SH-SY5Y (cell line): ENCODE data around the gene TRPV6.

Experiments used
- GATA2 ChIP-seq: IDR thresholded peaks from 2 replicates; pipeline ENCODE4 v1.6.1; 2011; ENCODE audit warnings: mild to moderate bottlenecking, low read depth, low read length
- GATA3 ChIP-seq: IDR thresholded peaks from 2 replicates; pipeline ENCODE4 v1.6.1; 2011; ENCODE audit warnings: low read depth, mild to moderate bottlenecking, low read length, moderate library complexity

TRPV6 gene

DNA sequence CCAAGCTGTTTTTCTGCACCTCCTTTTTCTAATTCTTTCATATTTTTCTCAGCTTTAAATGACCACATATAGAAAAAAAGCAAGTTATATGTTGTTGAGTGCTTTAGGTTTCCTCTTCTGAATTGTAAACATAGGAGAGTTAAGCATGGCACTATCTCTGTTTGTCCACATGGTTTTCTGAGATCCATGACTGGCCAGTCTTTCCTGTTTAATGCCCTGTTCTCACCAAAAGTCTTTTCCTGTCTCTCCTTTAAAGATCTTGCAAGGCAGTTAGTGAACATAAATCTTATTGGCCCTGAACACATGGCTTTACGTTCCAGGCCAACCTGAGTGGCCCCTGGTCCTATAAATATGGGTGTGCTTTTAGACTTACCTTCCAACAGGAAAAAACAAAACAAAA is 28.6 kb upstream of the TRPV6 start:
- no peak for TF ChIP-seq GATA2
- TF ChIP-seq GATA3, result no peak

GRCh38 chr7:142913566-142913965 is 28.0 kb upstream of the TRPV6 start:
- TF ChIP-seq GATA2, result no peak
- TF ChIP-seq GATA3, result no peak

DNA sequence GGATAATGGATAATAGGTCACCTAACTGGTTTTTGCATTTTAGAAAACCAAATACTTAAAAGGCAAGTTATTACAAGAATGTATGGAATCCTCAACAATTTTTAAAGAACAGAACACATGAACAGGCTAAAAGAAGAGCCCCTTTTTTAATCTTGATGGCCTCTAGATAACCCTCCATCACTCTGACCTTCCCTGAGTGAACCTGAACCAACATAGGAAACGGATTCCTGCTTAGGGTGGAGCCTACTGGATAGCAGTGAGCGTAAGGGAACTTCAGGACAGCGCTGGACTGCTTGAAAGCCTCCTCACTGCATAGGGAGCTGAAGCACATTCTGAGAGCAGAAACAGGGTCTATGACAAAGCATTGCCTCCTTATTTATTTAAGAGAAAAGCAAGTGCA is 27.5 kb upstream of the TRPV6 start:
- TF ChIP-seq GATA2 (no peak), GATA3 (no peak)

GRCh38 chr7:142910481-142910880 is 24.9 kb upstream of the TRPV6 start:
- TF ChIP-seq GATA3 (no peak), GATA2 (no peak)

DNA sequence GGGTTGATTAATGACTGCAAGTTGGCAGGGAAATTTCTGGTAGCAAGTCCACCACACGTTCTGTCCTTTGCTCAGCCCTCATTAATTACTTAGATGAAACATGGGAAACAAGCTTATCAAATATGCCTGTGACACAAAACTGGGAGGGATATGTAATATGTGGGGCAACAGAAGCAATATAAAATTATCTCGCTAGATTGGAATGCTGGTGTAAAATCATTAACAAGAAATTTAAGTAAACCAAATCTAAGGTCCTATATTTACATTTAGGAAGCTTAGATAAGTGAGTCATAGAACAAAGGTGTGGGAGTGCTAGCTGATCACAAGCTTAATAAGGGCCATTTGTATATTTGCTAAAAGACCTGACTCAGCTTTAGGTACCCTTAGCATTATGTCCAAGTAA is 24.5 kb upstream of the TRPV6 start:
- no peak for TF ChIP-seq GATA2
- TF ChIP-seq GATA3, result no peak

DNA sequence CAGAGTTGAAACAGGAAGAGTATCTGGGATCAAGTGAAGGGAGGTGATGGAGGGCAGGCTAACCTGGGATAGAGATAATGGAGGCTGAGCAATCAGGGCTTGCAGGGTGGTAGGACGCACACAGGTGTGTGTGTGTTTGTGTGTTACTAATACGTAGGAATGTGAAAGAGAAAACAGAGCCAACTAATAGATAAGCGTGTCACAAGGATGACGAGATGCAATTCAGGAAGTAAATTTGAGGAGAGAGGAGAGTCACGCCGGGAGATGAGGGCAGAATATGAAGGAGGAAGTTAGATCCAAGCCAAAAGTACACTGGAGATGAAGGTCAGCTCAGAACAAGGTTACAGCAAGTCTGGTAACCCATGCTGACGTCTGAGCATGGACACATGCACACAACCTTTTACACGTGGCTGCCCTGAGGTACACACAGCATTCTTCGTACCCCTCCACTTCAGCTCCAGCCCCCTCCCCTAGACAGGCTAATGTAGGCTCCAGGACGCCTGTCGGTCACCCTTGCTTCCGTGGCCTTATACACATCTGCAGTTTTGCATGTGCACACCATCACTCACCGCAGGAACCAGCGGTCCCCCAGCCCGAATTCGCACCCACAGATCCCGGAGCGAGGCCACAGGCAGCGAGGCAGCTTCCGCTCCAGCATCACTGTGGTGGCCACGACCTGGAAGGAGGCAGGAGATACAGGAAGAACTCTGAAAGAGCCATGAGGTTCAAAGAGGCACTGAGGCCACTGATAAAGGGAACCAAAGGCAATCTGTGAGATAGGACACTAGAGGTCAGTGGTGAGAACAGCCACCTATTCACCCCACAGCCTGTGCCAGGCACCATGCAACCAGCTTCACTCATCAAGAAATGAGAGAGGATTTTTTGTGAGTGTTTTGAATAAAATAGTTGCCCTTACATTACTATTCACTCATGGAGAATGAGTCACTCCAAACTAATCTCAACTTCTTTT is 23.7 kb upstream of the TRPV6 start:
- no peak for TF ChIP-seq GATA2
- no peak for TF ChIP-seq GATA3

DNA sequence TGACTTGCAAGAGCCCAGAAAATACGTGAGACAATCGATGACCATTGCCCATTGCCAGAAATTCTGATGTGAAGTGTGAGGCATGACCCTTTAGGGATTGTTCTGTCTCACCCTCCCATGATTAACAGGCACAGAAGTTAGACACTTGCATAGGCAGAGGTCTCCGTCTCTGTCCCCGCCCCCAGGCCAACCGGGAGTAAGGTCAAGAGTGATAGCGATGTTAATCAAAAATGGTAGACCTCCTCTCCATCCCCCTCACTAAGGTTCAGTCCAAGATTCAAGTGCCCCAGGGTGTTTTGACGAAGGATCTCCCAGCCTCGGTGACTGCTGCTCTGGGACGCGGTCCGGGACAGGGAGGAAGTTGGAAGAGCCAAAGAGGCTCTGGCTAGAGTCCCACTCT is 22.7 kb upstream of the TRPV6 start:
- TF ChIP-seq GATA3 (no peak), GATA2 (no peak)

DNA sequence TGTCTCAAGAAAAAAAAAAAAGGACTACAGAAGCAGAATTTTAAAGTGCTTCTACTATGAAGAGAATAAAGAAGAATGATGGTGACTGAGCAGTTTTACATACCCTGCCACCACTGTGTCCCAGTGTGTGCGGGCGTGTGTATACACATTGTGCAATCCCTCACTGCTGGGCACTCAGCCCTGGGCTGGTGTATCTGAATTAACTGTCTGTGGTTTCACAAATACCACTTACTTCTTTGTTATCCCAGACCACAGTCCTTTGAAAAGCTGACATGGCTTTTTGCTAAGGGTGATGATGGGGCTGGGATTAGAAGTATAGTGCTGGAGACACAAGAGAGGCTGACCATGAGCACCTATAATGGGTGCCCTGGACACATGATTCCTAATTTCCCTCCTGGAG is 21.1 kb upstream of the TRPV6 start:
- TF ChIP-seq GATA2 (no peak), GATA3 (no peak)

DNA sequence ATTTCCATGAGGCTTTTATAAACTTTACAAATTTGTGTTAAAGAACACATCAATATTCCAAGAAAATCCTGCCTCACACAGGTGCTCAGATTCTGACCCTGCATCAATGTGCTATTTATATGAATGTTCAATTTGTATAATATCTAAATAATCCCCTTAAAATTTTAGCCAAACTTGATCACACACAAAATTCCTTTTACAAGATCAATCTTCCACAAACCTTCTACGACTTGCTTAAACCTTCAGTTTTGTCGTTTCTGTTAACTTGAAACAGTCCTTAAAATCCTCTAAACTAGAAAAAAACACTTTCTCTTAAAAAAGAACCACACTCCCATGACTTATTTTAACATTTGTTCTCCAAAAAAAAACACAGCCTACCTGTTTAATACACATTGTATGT is 20.2 kb upstream of the TRPV6 start:
- no peak for TF ChIP-seq GATA3
- no peak for TF ChIP-seq GATA2

DNA sequence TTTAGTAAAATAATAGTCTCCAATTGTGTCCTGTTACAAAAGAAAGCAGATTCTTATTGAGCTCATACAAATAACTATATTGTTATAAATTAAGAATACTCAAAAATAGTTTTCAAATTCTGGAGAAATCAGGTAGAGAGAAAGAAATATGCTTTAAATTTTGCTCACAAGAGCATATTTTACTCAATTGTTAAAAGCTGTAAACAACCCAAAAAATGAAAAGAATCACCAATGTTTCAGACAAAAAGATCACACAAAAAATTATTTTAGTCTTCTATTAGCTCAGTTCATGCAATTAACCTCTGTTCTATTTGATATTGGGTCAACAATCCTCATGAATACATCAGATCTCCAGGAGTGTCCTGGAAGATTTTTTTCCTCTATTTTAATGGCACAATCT is 18.6 kb upstream of the TRPV6 start:
- TF ChIP-seq GATA3, result no peak
- no peak for TF ChIP-seq GATA2

DNA sequence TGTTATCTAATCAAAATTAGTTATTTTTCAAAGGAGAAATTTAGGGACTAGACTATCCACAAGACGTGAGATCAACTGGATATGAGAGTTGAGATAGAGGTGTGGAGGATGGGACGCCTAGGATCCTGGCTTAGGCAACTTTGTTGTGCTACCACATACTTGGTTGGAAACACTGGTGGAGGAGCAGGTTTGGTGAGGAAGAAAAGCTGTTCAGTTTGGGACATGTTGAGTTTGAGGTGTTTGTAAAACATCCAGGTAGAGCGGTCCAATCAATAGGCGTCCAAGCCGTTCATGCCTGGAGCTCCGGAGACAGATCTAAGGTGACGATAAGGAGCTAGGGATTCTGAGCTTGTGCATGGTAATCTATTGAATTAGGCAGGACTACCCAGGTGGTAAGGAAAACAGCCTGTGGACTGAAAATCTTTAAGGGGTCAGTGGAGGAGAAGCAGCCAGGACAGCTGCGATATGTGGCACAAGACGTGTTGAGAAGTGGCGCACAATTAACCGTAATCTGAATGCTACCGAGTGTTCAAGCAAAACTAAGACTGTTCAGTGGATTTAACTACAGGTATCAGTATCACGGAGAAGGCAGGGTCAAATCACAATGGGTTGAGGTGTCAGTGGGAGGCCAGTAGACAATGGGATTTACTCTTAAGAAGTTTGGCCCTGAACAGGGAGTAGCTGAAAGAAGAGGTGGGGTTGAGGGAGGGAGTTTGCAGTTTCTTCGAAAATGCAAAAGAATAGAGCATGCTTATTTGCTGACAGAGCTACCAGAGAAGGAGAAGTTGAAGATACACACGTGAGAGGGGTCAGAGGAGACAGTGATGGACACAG is 16.1 kb upstream of the TRPV6 start:
- TF ChIP-seq GATA2 (no peak), GATA3 (no peak)

- TF ChIP-seq GATA2 (no peak), GATA3 (no peak)
These were observed 14.1 kb upstream of the TRPV6 start for GRCh38 chr7:142899661-142900060.

DNA sequence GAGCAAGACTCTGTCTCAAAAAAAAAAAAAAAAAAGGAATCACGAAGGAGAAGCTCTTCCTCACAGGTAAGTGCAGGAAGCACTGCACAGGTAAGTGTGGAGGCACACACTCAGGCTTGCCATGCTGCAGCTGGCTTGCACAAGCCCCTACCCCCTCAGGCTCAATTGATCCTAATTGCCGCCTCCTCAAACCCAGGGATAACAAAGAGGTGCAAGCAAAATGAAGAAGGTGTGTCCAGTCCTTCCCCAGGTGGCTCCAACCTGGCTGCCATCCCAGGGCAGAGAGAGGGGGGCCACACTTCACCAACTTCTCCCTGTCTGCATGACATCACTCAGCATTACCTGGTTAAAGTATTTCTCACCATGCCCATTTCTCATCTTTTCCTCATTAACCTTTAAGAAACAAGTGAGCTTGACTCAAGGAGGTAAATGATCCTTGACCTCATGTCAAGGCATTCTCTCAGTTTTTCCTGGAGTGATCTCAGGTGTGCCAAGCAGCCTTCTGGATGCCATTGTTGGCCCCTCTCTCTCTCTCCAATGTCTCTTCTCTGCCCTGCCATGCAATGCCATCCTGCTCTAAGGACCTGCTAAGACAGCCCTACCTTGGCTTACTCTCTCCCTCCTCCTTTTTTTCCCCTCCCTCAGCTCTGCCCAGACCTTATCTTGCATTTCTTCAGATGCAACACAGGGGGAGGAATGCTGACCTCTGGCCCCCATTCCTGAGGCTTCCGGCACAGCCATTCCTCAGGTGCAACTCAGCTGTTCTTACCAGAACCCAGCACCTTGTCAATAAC is 13.0 kb upstream of the TRPV6 start:
- TF ChIP-seq GATA3, result no peak
- no peak for TF ChIP-seq GATA2

DNA sequence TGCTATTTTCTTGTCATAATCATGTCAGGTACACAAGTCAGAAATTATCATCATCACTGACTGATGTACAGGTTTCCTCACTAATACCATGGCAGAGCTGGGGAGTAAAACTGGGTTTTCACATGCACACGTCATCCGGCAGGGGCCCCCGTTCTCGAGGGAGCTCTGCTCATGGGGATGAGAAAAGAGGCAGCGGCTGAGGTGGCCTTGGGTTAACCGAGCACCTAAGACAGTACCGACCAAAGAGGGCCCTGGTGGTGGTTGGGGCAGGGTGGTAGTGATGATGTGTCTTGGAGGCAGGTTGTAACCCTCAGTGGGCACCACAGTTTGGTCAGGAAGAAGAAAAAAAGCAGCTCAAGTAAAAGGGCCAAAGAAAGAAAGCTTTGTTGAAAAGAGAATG is 12.1 kb upstream of the TRPV6 start:
- no peak for TF ChIP-seq GATA3
- TF ChIP-seq GATA2, result no peak
